HG02759 (cell line): ENCODE results near the gene DSTN.

Experiments used
- ATAC-seq: cut with Tn5 transposase; IDR thresholded peaks from one replicate; pipeline ENCODE4 v1.9.1; 2021; ENCODE audit warnings: mild to moderate bottlenecking, moderate library complexity; ENCODE audit not compliant: unreplicated experiment

Gene DSTN

GRCh38 chr20:17635332-17636244, 65.7 kb downstream of the DSTN start:
- ATAC-seq = no peak

GRCh38 chr20:17636523-17637412, 66.9 kb downstream of the DSTN start:
- no peak for ATAC-seq

DNA sequence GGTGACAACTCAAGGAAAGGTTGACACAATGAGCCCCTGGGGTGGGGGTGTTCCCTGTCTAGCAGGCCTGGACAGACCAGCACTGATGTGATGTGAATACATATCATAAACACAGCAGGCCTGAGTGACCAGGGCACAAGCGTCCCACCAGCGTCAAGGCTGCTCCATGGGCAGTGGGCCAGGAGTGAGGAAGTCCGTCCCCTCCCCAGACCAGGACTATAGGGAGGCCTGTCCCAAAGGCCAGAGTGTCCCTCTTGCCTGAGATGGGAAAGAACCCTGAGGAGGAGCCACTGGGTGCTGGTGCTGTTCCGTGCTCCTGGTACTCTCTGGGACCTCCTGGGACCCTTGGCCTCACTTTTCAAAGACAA, 67.5 kb downstream of the DSTN start:
- no peak for ATAC-seq

DNA sequence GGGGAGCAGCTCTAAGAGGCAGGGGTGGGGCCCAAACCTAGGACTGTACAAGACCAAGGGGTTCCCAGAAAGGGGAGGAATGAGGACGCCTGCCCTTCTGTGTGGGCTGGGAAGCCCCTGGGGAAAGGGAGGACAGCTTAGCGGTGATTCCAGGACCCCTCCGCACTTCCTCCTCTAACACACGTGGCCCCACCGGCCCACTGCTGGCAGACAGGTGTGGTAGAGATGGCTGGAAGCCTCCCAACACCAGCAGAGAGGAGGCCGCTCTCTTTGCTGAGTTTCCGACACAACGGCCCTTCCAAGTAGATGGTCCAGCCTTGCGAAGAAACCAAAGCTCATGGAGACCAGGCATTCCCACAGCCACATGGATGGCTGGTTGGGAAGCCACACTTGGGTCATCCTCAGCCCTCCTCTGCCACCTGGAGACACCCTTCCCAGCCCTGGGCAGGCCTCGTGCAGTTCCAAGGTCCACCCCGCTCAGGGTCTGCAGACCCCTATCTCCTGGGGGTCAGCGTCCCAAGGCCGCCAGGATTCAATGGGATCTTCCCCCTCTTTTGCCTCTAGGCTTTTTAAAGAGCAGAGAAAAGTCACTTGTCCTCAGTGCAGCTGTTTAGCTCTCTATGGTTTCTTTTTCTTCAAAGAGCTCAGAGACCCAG, 68.2 kb downstream of the DSTN start:
- no peak for ATAC-seq

- ATAC-seq = no peak
These were observed 69.0 kb downstream of the DSTN start for GRCh38 chr20:17638835-17639407.

DNA sequence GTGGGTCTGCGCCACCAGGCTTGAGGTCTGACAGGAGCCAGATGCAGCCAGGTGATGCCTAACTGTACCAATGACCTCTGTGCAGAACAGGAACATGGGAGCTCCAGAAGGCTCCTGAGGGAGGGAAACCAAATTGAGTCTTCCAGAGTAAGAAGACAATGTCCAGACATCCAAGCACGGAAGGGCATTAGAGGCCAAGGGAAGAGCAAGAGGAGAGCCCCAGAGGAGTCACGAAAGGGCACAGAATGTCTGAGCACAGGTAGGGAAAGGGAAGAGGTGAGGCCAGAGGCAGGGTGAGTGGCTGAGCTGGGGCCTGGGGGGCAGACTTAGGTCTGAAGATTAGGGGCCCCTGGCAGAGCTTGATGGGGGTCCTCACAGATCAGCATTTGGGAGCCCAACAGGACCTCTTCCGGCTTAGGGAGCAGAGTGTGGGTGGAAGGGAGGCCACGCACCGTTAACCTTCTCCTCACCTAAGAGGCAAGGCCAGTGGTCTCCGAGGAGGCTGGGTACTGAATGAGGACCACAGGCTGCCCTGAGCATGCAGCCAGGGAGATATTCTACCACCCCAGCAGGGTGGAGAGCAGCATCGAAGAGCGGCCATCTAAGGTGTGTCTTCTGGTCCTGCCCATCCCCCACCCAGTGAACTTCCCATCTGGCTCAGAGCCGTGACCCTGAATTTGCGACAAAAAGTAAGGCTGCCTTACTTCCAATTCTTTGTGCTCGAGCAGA, 70.4 kb downstream of the DSTN start:
- ATAC-seq = no peak

GRCh38 chr20:17640875-17641378, 71.1 kb downstream of the DSTN start:
- no peak for ATAC-seq

GRCh38 chr20:17641520-17641964, 71.7 kb downstream of the DSTN start:
- ATAC-seq = no peak

- ATAC-seq = no peak
These were observed 72.1 kb downstream of the DSTN start for GRCh38 chr20:17641993-17642392.

DNA sequence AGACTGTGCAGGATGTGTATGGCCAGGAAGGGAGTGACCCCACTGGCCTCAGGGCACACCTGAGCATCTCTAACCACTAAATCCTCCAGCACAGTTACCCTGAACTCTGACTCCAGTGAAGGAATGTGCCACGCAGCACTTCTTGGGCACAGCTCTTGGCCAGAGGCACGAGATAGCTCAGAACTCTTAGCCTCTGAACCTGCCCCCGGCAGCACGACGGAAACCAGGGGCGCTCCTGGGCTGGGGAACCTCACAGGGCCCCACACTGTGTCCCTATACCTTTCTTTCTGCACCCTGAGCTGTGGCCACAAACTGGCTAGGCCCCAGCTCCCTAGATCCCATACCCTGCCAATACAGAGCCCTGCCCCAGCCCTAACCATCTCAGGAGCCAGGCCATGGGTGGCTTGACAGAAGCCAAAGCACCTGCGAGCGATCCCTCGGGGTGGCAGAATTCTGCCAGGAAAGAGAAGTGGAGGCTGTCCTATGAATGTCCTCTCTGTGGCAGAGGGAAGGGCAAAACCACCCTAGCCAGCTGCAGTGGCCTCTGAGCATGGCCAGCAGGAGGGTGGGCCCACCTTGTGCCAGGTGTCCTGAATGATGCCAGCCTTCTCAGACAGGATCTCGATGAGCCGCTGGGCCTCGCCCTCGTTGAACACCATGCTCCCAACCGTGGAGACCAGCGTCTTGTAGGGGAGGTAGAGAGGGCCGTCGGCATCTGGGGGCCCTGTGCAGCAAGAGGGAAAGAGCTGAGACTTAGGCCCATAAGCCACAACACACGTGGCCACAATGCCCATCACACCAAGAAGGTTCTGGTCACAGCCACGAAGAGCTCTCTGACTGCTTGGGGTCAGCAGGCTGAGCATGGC, 72.8 kb downstream of the DSTN start:
- ATAC-seq = no peak

DNA sequence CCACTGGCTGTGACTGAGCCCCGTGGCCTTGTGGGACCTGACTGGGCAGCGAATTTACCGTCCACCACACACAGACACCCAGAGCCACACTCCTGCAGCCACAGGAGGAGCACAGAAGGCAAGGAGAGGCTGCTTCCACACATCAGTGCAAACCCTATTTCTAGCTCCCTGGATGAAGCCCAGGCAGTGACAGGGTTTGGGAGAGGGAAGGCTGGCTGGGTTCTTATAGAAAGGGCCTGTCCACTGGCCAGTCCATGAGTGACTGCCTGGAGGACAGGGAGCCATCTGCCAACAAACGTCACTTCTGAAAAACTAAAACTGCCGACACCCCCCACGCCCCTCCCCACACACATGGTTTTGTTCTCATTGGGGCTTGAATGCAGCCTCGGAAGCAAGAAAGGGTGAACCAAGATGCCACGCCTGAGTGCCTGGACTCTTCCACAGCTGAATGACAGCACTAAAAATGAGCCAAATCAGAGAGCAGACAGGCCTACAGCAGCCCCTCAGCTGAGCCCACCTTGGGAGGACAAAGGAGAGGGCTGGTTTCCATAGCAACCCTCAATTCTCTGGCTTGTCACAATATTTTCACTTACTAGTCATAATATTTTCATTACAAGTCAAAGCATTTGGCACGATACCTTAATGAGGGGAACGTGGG, 73.8 kb downstream of the DSTN start:
- no peak for ATAC-seq

GRCh38 chr20:17644451-17644850, 74.6 kb downstream of the DSTN start:
- no peak for ATAC-seq

DNA sequence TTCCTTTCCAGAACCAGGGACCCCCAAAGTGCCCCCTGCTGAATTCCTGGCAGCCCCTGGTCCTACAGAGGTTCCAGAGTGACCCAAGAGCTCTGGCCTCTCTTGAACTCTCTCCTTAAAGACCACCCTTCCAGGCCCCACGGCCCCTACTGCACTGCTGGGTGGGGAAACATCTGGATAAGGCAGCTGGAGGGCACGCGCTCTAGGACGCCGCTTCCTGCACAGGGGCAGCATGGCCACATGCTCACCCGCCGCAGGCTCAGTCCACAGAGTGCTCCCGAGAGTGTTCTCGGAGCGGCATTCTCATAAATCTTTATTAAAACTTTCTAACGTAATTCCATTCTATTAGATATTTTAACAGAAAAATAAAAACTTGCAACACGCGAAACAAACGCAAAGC, 75.1 kb downstream of the DSTN start:
- no peak for ATAC-seq

DNA sequence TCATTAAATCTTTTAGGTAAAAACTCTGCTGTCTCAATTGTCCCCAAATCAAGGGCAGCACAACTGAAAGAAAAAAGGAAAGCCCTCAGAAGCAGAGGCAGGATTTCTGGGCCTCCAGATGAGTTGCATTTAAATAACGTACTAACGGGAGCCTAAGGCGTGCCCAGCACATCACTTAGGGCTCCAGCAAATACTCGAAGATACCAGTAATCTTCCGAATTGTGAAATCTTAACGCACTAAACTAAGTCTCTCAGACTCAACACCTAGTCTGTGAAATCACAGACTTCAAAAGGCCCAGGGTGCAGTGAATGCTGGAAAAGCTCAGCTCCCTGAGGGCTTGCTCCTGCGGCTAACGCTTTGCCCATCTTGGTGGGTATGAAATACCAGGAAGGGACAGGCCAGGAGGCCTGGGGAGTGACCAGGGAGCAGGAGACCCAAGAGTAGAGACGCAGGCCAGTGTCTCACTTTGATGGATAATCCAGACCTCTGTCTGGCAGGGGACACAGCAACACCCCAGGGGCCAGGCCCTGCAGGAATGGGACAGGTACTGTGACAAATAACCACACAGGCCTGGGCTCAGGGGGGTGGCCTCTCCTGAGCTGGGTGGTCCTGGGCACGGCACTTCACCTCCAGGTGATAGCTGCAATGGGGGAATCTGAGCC, 75.8 kb downstream of the DSTN start:
- no peak for ATAC-seq

DNA sequence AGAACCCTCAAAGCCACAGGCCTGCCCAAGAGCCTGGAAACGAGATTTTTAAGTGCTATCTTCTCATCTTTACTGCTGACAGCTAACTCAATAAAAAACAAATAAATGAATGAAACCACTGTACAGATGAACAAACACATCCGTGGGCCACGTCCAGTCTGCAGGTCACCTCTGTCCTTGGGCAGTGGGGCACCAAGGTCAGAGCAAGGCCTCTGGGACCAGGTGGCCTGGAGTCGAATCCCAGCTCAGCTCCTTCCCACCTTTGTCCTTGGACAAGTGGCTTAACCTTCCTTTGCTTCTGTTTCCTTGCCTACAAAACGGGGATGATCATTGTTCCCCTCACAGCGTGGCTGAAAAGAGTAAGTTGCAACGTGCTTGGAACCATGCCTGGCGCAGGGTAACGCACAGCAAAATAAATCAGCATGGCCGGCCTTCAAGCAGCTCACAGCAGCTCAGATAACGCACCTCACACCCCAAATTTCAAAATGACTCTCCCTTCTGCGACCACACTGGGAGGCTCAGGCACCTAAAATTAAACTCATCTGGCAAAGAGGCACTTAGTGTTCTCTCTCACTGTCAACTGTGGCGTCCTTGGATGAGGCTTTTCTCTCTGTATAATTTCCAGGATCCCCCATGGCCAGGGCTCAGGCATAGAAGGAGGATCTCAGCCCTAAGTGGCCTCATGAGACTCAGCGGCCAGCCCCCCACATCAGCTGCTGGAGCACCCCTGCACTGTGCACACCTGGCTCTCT, 76.5 kb downstream of the DSTN start:
- ATAC-seq = no peak

GRCh38 chr20:17646961-17647301, 77.1 kb downstream of the DSTN start:
- ATAC-seq = no peak
